CD4-positive, alpha-beta T cell (primary cell): ENCODE results near the gene B4GALT1. TPM values are rescaled to one million over a fixed set of nuclear protein-coding genes. Genes with fewer than 3 reads are reported as not detected.

Experiments
- ATAC-seq: fragments of 200-7000 bp; cut with Tn5 transposase; one replicate; pipeline ENCODE4 v1.10.0; 2022; ENCODE audit warnings: mild to moderate bottlenecking; ENCODE audit not compliant: poor library complexity
- CTCF ChIA-PET: fragments of 350-600 bp; sonication (Branson Sonifier 250); formaldehyde crosslinking; loops from one replicate; lab custom pipeline; 2021; ENCODE audit warnings: antibody characterized with exemption, inconsistent platforms; lab: Charles Lee
- POLR2A ChIA-PET: fragments of 350-600 bp; sonication (Branson Sonifier 250); formaldehyde crosslinking; loops from one replicate; lab custom pipeline; 2021; ENCODE audit warnings: antibody characterized with exemption, inconsistent platforms; lab: Charles Lee
- DNase-seq, 14 experiments: peaks; one replicate each; pipeline ENCODE4 v3.0.0-alpha.2; 2013 to 2020; ENCODE audit warnings: mixed read lengths in 2 of 14
- H3K27ac ChIP-seq, 2 donors: one replicate each; pipeline versions ENCODE4 v1.5.1 to v1.7.0; 2013; ENCODE audit warnings: low read length in 2 of 2, low read depth in 1 of 2, mild to moderate bottlenecking in 1 of 2
- H3K27me3 ChIP-seq, 2 experiments: 1 replicate in 1 of 2; 2 replicates in 1 of 2; pipeline versions ENCODE4 v1.6.1 to v1.7.0; 2013; ENCODE audit warnings: low read length in 2 of 2, control low read depth in 1 of 2, mild to moderate bottlenecking in 1 of 2, moderate library complexity in 1 of 2; ENCODE audit not compliant: insufficient read depth in 2 of 2, control insufficient read depth in 1 of 2
- H3K36me3 ChIP-seq: one replicate; pipeline ENCODE4 v1.6.1; 2013; ENCODE audit warnings: low read length, control low read depth; ENCODE audit not compliant: insufficient read depth
- H3K4me1 ChIP-seq: one replicate; pipeline ENCODE4 v1.6.1; 2013; ENCODE audit warnings: low read length, control low read depth; ENCODE audit not compliant: insufficient read depth
- H3K4me3 ChIP-seq: one replicate; pipeline ENCODE4 v1.5.1; 2013; ENCODE audit warnings: mild to moderate bottlenecking, low read length, moderate library complexity
- H3K9me3 ChIP-seq, 2 experiments: 1 replicate in 1 of 2; 2 replicates in 1 of 2; pipeline versions ENCODE4 v1.6.1 to v1.7.0; 2013; ENCODE audit warnings: low read length in 2 of 2, mild to moderate bottlenecking in 2 of 2, control low read depth in 1 of 2, moderate library complexity in 1 of 2; ENCODE audit not compliant: control insufficient read depth in 1 of 2, insufficient read depth in 1 of 2
- H3K27ac Mint-ChIP-seq: one replicate; pipeline ENCODE4 v1.8.0; 2020; ENCODE audit warnings: mixed read lengths
- H3K27me3 Mint-ChIP-seq: one replicate; pipeline ENCODE4 v1.8.0; 2021; ENCODE audit warnings: mixed read lengths
- H3K36me3 Mint-ChIP-seq: one replicate; pipeline ENCODE4 v1.8.0; 2021; ENCODE audit warnings: low read depth, mixed read lengths
- H3K4me1 Mint-ChIP-seq: one replicate; pipeline ENCODE4 v1.8.0; 2021; ENCODE audit warnings: low read depth, mixed read lengths
- H3K4me3 Mint-ChIP-seq: one replicate; pipeline ENCODE4 v1.8.0; 2020; ENCODE audit warnings: mild to moderate bottlenecking, mixed read lengths
- H3K9me3 Mint-ChIP-seq: one replicate; pipeline ENCODE4 v1.8.0; 2020; ENCODE audit warnings: mixed read lengths
- CTCF ChIP-seq: fragments of 200-600 bp; IDR thresholded peaks from one replicate; pipeline ENCODE4 v1.8.0; 2022; ENCODE audit warnings: antibody characterized with exemption, mild to moderate bottlenecking
- intact Hi-C, 2 experiments: fragments of 100-400 bp; cut with DNase I in 1 of 2; cut with micrococcal nuclease in 1 of 2; formaldehyde crosslinking; loops; one replicate each; pipeline versions ENCODE4 v1.15.1 to v1.9.0; 2023 to 2025; cut with DNase I, micrococcal nuclease
- total RNA-seq, 174 experiments: library from RNA in 2 of 174; stranded (reverse) in 2 of 174; gene quantifications; one replicate each; pipeline ENCODE4 v1.2.3 and lab custom pipeline; 2021 to 2026

B4GALT1 gene
- total RNA-seq, 2 experiments from 2014 or later = 74.7 to 77.0 TPM

DNA sequence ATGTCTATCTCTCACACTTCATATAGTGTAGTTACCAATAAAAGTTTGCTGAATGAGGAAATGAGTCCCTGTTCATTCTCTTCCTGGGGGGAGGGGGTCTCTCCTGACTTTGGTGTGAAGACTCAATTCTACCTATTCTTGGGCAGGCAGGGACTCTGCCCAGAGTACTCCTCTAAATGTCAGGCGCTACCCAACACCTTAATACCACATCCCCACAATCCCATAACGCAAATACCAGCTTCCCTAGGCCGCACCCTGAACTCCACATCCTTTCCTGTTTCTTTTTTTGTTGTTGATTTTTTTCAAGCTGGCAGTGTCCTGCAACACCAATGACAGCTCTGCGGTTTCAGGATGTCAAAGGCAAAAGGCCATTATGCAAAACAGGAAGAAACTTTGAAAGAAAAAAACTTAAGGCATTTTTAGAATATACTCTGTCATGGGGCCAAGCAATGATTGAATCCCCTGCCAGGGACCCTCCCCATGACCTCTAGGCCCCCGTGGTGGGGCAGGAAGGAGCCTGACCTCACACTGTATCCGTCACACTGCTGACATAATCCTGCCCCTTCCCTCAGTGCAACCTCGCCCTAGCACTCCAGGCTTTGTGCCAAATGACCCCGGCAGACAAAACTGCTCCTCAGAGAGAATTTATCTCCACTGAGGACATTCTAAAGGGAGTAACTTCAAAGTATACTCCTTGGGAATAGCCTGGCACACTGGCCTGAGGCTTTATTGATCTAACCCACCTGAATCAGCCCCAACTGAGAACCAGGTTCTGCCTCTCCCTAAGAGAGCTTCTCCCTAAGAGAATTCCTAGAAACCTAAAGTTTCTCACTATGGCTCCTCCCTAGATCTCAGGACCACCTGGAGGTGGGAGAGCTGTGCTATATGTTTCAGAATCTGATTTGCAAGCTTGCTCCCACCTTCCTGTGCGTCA is 8.0 kb downstream of the B4GALT1 start:
- ChIA-PET POLR2A (interaction anchor here (0.9 to 2.9 kb wide), 5 partner anchors 8 to 131 kb away, joined by 3 to 13 read pairs (median 6); partner anchors contain the start of genes B4GALT1 and NFX1), CTCF (interaction anchor here (1.4 kb wide), 1 partner anchor 12 kb away, joined by 5 read pairs; no protein-coding TSS in a partner anchor)
- H3K9me3 ChIP-seq = no peaks in the 10 kb centered on the region
- no peak for TF ChIP-seq CTCF
- H3K36me3 ChIP-seq = no peaks in the 10 kb centered on the region
- intact Hi-C loops = loop anchor here (2.0 kb wide), 2 partner anchors 16 to 18 kb away; no protein-coding TSS in a partner anchor
- Mint-ChIP-seq H3K9me3 (no peaks in the 10 kb centered on the region), H3K27ac (peak overlapping the region; percentile 97), H3K36me3 (no peaks in the 10 kb centered on the region), H3K4me1 (peaks cover 85% of the 10 kb centered on the region), H3K27me3 (no peaks in the 10 kb centered on the region), H3K4me3 (peak overlapping the region; percentile 78)
- ATAC-seq (peak; percentile 70), DNase-seq (peak in 7 of 14 experiments; percentile 27 to 85 (median 66))
- no peaks in the 10 kb centered on the region for H3K27me3 ChIP-seq
- peak overlapping the region; percentile 29 for H3K4me3 ChIP-seq
- peaks cover 91% of the 10 kb centered on the region for H3K4me1 ChIP-seq
- H3K27ac ChIP-seq = peak overlapping the region; percentile 76 to 94

DNA sequence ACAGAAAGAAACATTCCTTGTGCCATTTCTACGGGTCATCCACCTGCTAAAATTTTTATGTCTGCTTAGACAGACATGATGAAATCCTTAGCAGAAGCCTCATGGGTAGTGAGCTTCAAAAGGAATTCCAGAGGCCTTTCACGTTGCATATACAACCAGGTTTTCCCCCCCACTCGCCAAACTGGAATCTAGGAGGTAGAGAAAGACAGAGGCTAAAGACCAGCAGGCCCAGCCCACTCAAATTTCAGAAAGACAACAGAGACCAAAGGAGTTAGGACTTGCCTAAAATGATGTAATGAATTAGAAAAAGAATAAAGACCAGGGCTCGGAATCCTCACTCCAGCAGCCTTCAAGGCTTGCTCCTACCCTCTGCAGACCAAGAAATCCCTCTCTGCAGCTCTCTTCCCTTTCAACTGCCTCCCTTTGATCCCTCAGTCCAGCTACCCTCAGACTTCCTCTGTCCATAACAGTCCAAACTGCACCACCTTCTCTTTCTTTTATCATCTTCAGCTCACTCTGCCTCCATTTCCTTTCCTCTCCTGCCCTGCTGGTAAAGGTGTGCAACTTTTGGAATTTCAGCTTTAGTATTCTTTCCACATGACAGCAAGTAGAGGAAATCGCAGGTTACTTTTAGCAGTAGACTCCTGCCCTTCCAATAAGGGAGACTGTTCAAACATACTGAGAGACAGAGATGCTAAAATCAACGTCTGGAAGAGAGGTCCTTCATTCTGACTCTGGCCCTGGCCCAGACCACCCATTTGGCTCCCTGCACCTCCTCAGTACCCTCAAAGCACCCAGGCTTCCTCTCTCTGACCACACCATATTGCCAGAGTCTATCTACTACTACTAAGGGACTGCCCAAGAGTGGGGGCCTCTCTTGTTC is 8.9 kb downstream of the B4GALT1 start:
- Mint-ChIP-seq H3K9me3 (peaks cover 5% of the 10 kb centered on the region), H3K27me3 (no peaks in the 10 kb centered on the region), H3K4me1 (peaks cover 85% of the 10 kb centered on the region), H3K36me3 (no peaks in the 10 kb centered on the region), H3K4me3 (peak overlapping the region; percentile 78), H3K27ac (peak overlapping the region; percentile 97)
- no peak for DNase-seq
- Histone ChIP-seq H3K4me1 (peaks cover 85% of the 10 kb centered on the region), H3K9me3 (no peaks in the 10 kb centered on the region), H3K36me3 (no peaks in the 10 kb centered on the region), H3K27me3 (no peaks in the 10 kb centered on the region), H3K4me3 (no peak overlapping the region), H3K27ac (peak overlapping the region; percentile 76 to 94)
- no peak for ATAC-seq
- intact Hi-C loops = loop anchor here (2.0 kb wide), 2 partner anchors 15 to 17 kb away; no protein-coding TSS in a partner anchor
- ChIA-PET CTCF (interaction anchor here (0.9 kb wide), 1 partner anchor 33 kb away, joined by 3 read pairs; no protein-coding TSS in a partner anchor), POLR2A (interaction anchor here (2.7 kb wide), 1 partner anchor 9 kb away, joined by 12 read pairs; the partner anchor contains the start of gene B4GALT1)
- TF ChIP-seq CTCF = no peak

- no peaks in the 10 kb centered on the region for H3K27me3 Mint-ChIP-seq
- ATAC-seq (no peak), DNase-seq (no peak)
- H3K9me3 ChIP-seq = no peaks in the 10 kb centered on the region
- intact Hi-C loops = no loop called here
- POLR2A ChIA-PET = interaction anchor here (0.5 to 1.3 kb wide), 3 partner anchors 11 to 80 kb away, joined by 3 read pairs; partner anchors contain the start of gene B4GALT1
- H3K4me1 Mint-ChIP-seq = peaks cover 83% of the 10 kb centered on the region
- peak overlapping the region; percentile 22 for H3K4me3 Mint-ChIP-seq
- CTCF ChIA-PET = no interaction called here
- TF ChIP-seq CTCF = no peak
- no peaks in the 10 kb centered on the region for H3K27me3 ChIP-seq
- H3K4me1 ChIP-seq = peaks cover 79% of the 10 kb centered on the region
- H3K27ac ChIP-seq = no peak overlapping the region
- peaks cover 5% of the 10 kb centered on the region for H3K9me3 Mint-ChIP-seq
- no peak overlapping the region for H3K4me3 ChIP-seq
- peak overlapping the region; percentile 87 for H3K27ac Mint-ChIP-seq
- H3K36me3 ChIP-seq = no peaks in the 10 kb centered on the region
- H3K36me3 Mint-ChIP-seq = no peaks in the 10 kb centered on the region
These were observed 11.7 kb downstream of the B4GALT1 start for GRCh38 chr9:33155393-33155792.
